ENCODE results near the gene ATAD3C.

- TF ChIP-seq MEF2A (IDR thresholded peaks at IDR 0.05; ENCODE audit: insufficient read depth, low read depth, low read length) = no peak
- no peak for TF ChIP-seq RFX5 (IDR thresholded peaks at IDR 0.05; ENCODE audit: low read depth, low read length)
- no peak for TF ChIP-seq CEBPB (IDR thresholded peaks at IDR 0.05; ENCODE audit: borderline replicate concordance in 1 of 2, low read depth in 2 of 2, low read length in 2 of 2)
- no peak for TF ChIP-seq DPF2 (IDR thresholded peaks at IDR 0.05)
Observed at GRCh38 chr1:1438531-1439381, 10.7 kb upstream of the ATAD3C start.

Measured in GM12878 (cell line).